Neural progenitor cell (in vitro differentiated cells): ENCODE measurements around the gene MRPL11. TPM values are rescaled to one million over a fixed set of nuclear protein-coding genes. Genes with fewer than 3 reads are reported as not detected.

ENCODE experiments used
- DNase-seq: peaks from one replicate; pipeline ENCODE4 v3.0.0-alpha.2; 2016; ENCODE audit warnings: low spot score
- H2AFZ ChIP-seq: fragments of 200-600 bp; sonication (generic); replicated peaks from 2 replicates; pipeline ENCODE4 v1.6.1; 2016; ENCODE audit warnings: antibody characterized with exemption
- H3F3A ChIP-seq: fragments of 200-600 bp; sonication (generic); 2 replicates; pipeline ENCODE4 v1.6.1; 2016; ENCODE audit warnings: antibody characterized with exemption, low read depth
- H3K27ac ChIP-seq: fragments of 200-600 bp; sonication (generic); 2 replicates; pipeline ENCODE4 v1.5.1; 2016; ENCODE audit warnings: mild to moderate bottlenecking
- H3K27me3 ChIP-seq: fragments of 200-600 bp; sonication (generic); 2 replicates; pipeline ENCODE4 v1.6.1; 2016; ENCODE audit warnings: mild to moderate bottlenecking, moderate library complexity
- H3K36me3 ChIP-seq: fragments of 200-600 bp; sonication (generic); 2 replicates; pipeline ENCODE4 v1.5.1; 2016
- H3K4me1 ChIP-seq: fragments of 200-600 bp; sonication (generic); 2 replicates; pipeline ENCODE4 v1.6.1; 2016; ENCODE audit warnings: mixed run types
- H3K4me2 ChIP-seq: fragments of 200-600 bp; sonication (generic); 2 replicates; pipeline ENCODE4 v1.6.1; 2016
- H3K4me3 ChIP-seq: fragments of 200-600 bp; sonication (generic); 2 replicates; pipeline ENCODE4 v1.5.1; 2016
- H3K79me2 ChIP-seq: fragments of 200-600 bp; sonication (generic); 2 replicates; pipeline ENCODE4 v1.6.1; 2016; ENCODE audit warnings: low read depth
- H3K9ac ChIP-seq: fragments of 200-600 bp; sonication (generic); 2 replicates; pipeline ENCODE4 v1.6.1; 2016
- H3K9me3 ChIP-seq: fragments of 200-600 bp; sonication (generic); 2 replicates; pipeline ENCODE4 v1.5.1; 2016; ENCODE audit warnings: low read depth
- H4K20me1 ChIP-seq: fragments of 200-600 bp; sonication (generic); 2 replicates; pipeline ENCODE4 v1.6.1; 2016; ENCODE audit warnings: low read depth
- H3K27ac Mint-ChIP-seq: 3 replicates; pipeline ENCODE4 v1.8.0; 2021; ENCODE audit warnings: mixed read lengths
- H3K27me3 Mint-ChIP-seq: 2 replicates; pipeline ENCODE4 v1.8.0; 2022; ENCODE audit warnings: low read depth, mild to moderate bottlenecking, inconsistent platforms, moderate library complexity, mixed read lengths; ENCODE audit not compliant: insufficient read depth
- H3K36me3 Mint-ChIP-seq: 3 replicates; pipeline ENCODE4 v1.8.0; 2021; ENCODE audit warnings: mixed read lengths
- H3K4me1 Mint-ChIP-seq: 3 replicates; pipeline ENCODE4 v1.8.0; 2021; ENCODE audit warnings: mixed read lengths
- H3K4me3 Mint-ChIP-seq: 3 replicates; pipeline ENCODE4 v1.8.0; 2021; ENCODE audit warnings: mild to moderate bottlenecking, moderate library complexity, mixed read lengths
- H3K9me3 Mint-ChIP-seq: 3 replicates; pipeline ENCODE4 v1.8.0; 2020; ENCODE audit warnings: mixed read lengths
- EZH2 ChIP-seq: fragments of 200-600 bp; sonication (generic); IDR thresholded peaks from 2 replicates; pipeline ENCODE4 v1.6.1; 2017; ENCODE audit warnings: antibody characterized with exemption, mild to moderate bottlenecking, moderate library complexity
- EZH2phosphoT487 ChIP-seq: fragments of 200-600 bp; sonication (generic); IDR thresholded peaks from 2 replicates; pipeline ENCODE4 v1.6.1; 2017; ENCODE audit warnings: antibody characterized with exemption
- total RNA-seq: library from RNA; depleted of rRNA; stranded (reverse); fragments of >200 nt; gene quantifications from 2 replicates; pipeline ENCODE4 v1.2.3, GENCODE V29; 2015; ENCODE audit warnings: low replicate concordance
- TF ChIP-seq, protein P1 (sequence below): fragments of 200-600 bp; sonication (generic); IDR thresholded peaks from 2 replicates; pipeline ENCODE4 v1.5.1; 2017; ENCODE audit warnings: antibody characterized with exemption, mild to moderate bottlenecking

Gene MRPL11
- total RNA-seq, 1 donor from 2014 or later, result 131 TPM

DNA sequence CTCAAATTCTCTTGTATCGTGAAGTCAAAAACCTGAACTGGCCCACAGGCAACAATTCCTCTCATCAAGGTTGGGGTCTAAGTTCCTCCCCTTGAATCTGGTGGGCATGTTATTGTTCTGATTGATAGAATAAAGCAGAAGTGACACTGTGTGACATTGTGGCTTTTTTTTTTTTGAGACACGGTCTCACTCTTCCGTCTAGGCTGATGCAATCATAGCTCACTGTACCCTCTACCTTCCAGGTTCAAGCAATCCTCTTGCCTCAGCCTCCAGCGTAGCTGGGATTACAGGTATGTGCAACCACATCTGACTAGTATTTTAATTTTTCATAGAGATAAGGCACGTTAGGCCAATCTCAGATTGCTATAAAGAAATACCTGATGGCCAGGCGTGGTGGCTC is 19.2 kb upstream of the MRPL11 start:
- Histone ChIP-seq H3K27me3 (peaks cover 3% of the 10 kb centered on the region), H3K4me1 (no peaks in the 10 kb centered on the region), H3F3A (no peaks in the 10 kb centered on the region), H3K9me3 (no peaks in the 10 kb centered on the region), H3K79me2 (no peaks in the 10 kb centered on the region), H3K4me3 (no peak overlapping the region), H3K4me2 (no peak overlapping the region), H3K36me3 (no peaks in the 10 kb centered on the region), H3K27ac (no peak overlapping the region), H2AFZ (no peak overlapping the region), H3K9ac (no peak overlapping the region), H4K20me1 (no peaks in the 10 kb centered on the region)
- H3K4me1 Mint-ChIP-seq, result peaks cover 2% of the 10 kb centered on the region
- TF ChIP-seq, protein P1, sequence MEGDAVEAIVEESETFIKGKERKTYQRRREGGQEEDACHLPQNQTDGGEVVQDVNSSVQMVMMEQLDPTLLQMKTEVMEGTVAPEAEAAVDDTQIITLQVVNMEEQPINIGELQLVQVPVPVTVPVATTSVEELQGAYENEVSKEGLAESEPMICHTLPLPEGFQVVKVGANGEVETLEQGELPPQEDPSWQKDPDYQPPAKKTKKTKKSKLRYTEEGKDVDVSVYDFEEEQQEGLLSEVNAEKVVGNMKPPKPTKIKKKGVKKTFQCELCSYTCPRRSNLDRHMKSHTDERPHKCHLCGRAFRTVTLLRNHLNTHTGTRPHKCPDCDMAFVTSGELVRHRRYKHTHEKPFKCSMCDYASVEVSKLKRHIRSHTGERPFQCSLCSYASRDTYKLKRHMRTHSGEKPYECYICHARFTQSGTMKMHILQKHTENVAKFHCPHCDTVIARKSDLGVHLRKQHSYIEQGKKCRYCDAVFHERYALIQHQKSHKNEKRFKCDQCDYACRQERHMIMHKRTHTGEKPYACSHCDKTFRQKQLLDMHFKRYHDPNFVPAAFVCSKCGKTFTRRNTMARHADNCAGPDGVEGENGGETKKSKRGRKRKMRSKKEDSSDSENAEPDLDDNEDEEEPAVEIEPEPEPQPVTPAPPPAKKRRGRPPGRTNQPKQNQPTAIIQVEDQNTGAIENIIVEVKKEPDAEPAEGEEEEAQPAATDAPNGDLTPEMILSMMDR, result no peak
- no peak for TF ChIP-seq EZH2
- TF ChIP-seq EZH2phosphoT487, result no peak
- no peak overlapping the region for H3K4me3 Mint-ChIP-seq
- H3K27ac Mint-ChIP-seq, result no peak overlapping the region
- peaks cover 9% of the 10 kb centered on the region for H3K9me3 Mint-ChIP-seq
- H3K36me3 Mint-ChIP-seq, result no peaks in the 10 kb centered on the region
- peaks cover 19% of the 10 kb centered on the region for H3K27me3 Mint-ChIP-seq
- DNase-seq, result no peak

DNA sequence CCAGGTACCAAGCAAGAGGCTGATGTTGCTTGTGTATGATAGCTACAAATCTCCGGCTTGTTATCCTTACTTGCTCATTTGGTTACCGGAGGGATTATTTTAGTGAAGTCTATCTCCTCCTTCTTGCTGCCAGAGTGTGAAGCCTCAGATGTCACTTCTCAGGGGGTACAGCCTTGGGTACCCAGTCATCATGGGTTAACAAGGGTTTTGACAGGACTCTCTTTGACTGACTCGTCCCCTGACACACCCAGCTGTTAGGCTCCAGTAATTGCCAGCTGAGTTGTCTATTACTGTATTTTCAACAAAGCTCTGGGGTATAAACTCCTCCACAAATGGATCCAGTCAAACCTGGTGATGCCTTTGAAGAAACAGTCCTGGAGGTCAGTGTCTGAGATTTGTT is 16.2 kb upstream of the MRPL11 start:
- Mint-ChIP-seq H3K9me3 (peaks cover 2% of the 10 kb centered on the region), H3K27me3 (peaks cover 19% of the 10 kb centered on the region), H3K4me1 (peaks cover 2% of the 10 kb centered on the region), H3K4me3 (no peak overlapping the region), H3K36me3 (no peaks in the 10 kb centered on the region), H3K27ac (peak overlapping the region; percentile 15)
- Histone ChIP-seq H3K36me3 (no peaks in the 10 kb centered on the region), H2AFZ (no peak overlapping the region), H4K20me1 (no peaks in the 10 kb centered on the region), H3K4me3 (no peak overlapping the region), H3F3A (no peaks in the 10 kb centered on the region), H3K9me3 (no peaks in the 10 kb centered on the region), H3K27ac (no peak overlapping the region), H3K9ac (no peak overlapping the region), H3K27me3 (peaks cover 3% of the 10 kb centered on the region), H3K79me2 (no peaks in the 10 kb centered on the region), H3K4me2 (no peak overlapping the region), H3K4me1 (no peaks in the 10 kb centered on the region)
- TF ChIP-seq EZH2phosphoT487 (no peak), EZH2 (no peak)
- TF ChIP-seq, protein P1, result no peak
- DNase-seq, result no peak

DNA sequence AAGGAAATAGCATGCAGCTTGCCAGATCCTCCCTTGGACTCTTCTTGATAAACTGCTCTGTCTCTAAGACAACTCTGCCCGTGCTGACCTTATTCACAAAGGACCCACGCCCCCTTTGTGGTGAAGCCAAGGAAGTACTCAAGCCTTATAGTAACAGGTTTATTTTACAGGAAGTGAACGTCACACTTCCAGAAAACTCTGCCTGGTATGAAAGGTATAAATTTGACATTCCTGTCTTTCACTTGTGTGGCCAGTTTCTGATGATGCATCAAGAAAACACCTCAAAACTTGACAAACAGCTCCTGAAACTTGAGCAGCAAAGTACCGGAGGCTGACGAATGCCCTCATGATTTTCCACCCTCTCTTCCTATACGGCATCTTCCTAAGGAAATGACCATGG is 15.6 kb upstream of the MRPL11 start:
- DNase-seq, result no peak
- no peak for TF ChIP-seq EZH2
- no peak for TF ChIP-seq EZH2phosphoT487
- TF ChIP-seq, protein P1, result no peak
- no peaks in the 10 kb centered on the region for H3K9me3 ChIP-seq
- Mint-ChIP-seq H3K4me1 (peaks cover 2% of the 10 kb centered on the region), H3K4me3 (no peak overlapping the region), H3K27ac (no peak overlapping the region), H3K27me3 (peaks cover 15% of the 10 kb centered on the region), H3K9me3 (peaks cover 2% of the 10 kb centered on the region), H3K36me3 (no peaks in the 10 kb centered on the region)
- H3K27me3 ChIP-seq, result peaks cover 3% of the 10 kb centered on the region
- no peaks in the 10 kb centered on the region for H3K4me1 ChIP-seq
- no peak overlapping the region for H2AFZ ChIP-seq
- H4K20me1 ChIP-seq, result no peaks in the 10 kb centered on the region
- H3K79me2 ChIP-seq, result no peaks in the 10 kb centered on the region
- no peak overlapping the region for H3K9ac ChIP-seq
- no peak overlapping the region for H3K27ac ChIP-seq
- H3K4me2 ChIP-seq, result no peak overlapping the region
- no peaks in the 10 kb centered on the region for H3K36me3 ChIP-seq
- H3F3A ChIP-seq, result no peaks in the 10 kb centered on the region
- H3K4me3 ChIP-seq, result no peak overlapping the region
